ENCODE data around the gene FBXO41.

DNA sequence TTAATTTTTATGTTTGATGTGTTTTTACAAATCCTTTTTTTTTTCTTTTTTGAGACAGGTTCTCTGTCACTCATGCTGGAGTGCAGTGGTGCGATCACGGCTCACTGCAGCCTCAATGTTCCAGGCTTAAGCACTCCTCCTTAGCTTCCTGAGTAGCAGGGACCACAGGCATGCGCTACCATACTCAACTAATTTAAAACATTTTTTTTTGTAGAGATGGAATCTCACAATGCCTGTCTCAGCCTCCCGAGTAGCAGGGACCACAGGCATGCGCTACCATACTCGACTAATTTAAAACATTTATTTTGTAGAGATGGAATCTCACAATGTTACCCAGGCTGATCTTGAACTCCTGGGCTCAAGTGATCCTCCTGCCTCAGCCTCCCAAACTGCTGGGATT lies 78.7 kb downstream of the FBXO41 start:
- no peak for TF ChIP-seq POLR2AphosphoS5 (IDR thresholded peaks at IDR 0.05; ENCODE audit: low read depth, low read length)
- TF ChIP-seq, protein P1, sequence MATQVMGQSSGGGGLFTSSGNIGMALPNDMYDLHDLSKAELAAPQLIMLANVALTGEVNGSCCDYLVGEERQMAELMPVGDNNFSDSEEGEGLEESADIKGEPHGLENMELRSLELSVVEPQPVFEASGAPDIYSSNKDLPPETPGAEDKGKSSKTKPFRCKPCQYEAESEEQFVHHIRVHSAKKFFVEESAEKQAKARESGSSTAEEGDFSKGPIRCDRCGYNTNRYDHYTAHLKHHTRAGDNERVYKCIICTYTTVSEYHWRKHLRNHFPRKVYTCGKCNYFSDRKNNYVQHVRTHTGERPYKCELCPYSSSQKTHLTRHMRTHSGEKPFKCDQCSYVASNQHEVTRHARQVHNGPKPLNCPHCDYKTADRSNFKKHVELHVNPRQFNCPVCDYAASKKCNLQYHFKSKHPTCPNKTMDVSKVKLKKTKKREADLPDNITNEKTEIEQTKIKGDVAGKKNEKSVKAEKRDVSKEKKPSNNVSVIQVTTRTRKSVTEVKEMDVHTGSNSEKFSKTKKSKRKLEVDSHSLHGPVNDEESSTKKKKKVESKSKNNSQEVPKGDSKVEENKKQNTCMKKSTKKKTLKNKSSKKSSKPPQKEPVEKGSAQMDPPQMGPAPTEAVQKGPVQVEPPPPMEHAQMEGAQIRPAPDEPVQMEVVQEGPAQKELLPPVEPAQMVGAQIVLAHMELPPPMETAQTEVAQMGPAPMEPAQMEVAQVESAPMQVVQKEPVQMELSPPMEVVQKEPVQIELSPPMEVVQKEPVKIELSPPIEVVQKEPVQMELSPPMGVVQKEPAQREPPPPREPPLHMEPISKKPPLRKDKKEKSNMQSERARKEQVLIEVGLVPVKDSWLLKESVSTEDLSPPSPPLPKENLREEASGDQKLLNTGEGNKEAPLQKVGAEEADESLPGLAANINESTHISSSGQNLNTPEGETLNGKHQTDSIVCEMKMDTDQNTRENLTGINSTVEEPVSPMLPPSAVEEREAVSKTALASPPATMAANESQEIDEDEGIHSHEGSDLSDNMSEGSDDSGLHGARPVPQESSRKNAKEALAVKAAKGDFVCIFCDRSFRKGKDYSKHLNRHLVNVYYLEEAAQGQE (IDR thresholded peaks at IDR 0.05; ENCODE audit: insufficient read depth in 1 of 2, low read depth in 2 of 2, low read length in 2 of 2), result no peak
